ENCODE data around the gene FOXN3.

DNA sequence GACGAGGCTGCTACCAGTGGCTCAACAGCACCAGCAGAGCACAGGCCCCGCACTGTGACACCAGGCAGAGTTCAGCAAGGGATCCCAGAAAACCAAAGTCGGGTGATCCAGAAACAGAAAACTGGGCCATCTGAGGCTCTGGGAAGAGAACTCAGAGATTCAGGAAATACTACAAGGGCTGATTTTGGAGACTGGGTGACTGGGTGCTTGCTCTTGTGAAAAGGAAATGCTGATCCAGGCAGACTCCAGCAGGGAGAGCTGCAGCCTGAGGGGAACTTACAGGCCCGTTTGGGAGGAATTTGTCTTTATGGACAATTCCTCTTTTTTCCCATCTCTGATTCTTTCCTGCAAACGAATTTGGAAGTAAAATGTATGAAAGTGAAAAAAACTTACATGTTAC is 28.2 kb downstream of the FOXN3 start:
- TF ChIP-seq, protein P1, sequence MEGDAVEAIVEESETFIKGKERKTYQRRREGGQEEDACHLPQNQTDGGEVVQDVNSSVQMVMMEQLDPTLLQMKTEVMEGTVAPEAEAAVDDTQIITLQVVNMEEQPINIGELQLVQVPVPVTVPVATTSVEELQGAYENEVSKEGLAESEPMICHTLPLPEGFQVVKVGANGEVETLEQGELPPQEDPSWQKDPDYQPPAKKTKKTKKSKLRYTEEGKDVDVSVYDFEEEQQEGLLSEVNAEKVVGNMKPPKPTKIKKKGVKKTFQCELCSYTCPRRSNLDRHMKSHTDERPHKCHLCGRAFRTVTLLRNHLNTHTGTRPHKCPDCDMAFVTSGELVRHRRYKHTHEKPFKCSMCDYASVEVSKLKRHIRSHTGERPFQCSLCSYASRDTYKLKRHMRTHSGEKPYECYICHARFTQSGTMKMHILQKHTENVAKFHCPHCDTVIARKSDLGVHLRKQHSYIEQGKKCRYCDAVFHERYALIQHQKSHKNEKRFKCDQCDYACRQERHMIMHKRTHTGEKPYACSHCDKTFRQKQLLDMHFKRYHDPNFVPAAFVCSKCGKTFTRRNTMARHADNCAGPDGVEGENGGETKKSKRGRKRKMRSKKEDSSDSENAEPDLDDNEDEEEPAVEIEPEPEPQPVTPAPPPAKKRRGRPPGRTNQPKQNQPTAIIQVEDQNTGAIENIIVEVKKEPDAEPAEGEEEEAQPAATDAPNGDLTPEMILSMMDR (IDR thresholded peaks at IDR 0.05 in 4 of 5, conservative IDR thresholded peaks at IDR 0.05 in 1 of 5) = no peak
- no peak for TF ChIP-seq POLR2A (IDR thresholded peaks at IDR 0.05)

All from gastrocnemius medialis (tissue), 4 donors.